OCI-LY1 (cell line): ENCODE data around the gene EML1.

Experiments
- H2AFZ ChIP-seq: fragments of 200-600 bp; sonication (generic), shearing (Covaris generic); 2 replicates; pipeline ENCODE4 v1.6.0; 2014; ENCODE audit warnings: antibody characterized with exemption, mild to moderate bottlenecking, low read length
- H3F3A ChIP-seq: fragments of 200-600 bp; sonication (generic), shearing (Covaris generic); 2 replicates; pipeline ENCODE4 v1.6.0; 2014; ENCODE audit warnings: mild to moderate bottlenecking, antibody characterized with exemption, low read length, moderate library complexity; ENCODE audit not compliant: insufficient read depth
- H3K27ac ChIP-seq: fragments of 200-600 bp; sonication (generic); 2 replicates; pipeline ENCODE4 v1.5.1; 2014; ENCODE audit warnings: low read length, mixed run types, mild to moderate bottlenecking, low read depth; ENCODE audit not compliant: poor library complexity, severe bottlenecking
- H3K27me3 ChIP-seq: fragments of 200-600 bp; sonication (generic); 2 replicates; pipeline ENCODE4 v1.6.0; 2014; ENCODE audit warnings: antibody characterized with exemption, mild to moderate bottlenecking, low read length, moderate library complexity; ENCODE audit not compliant: insufficient read depth
- H3K36me3 ChIP-seq: fragments of 200-600 bp; sonication (generic); 2 replicates; pipeline ENCODE4 v1.6.1; 2014; ENCODE audit warnings: mild to moderate bottlenecking, antibody characterized with exemption, low read length, moderate library complexity, mixed read lengths; ENCODE audit not compliant: insufficient read depth
- H3K4me1 ChIP-seq: fragments of 200-600 bp; sonication (generic); 2 replicates; pipeline ENCODE4 v1.5.1; 2014; ENCODE audit warnings: mild to moderate bottlenecking, low read length, moderate library complexity; ENCODE audit not compliant: insufficient read depth, severe bottlenecking
- H3K4me2 ChIP-seq: fragments of 200-600 bp; sonication (generic), shearing (Covaris generic); 2 replicates; pipeline ENCODE4 v1.6.1; 2014; ENCODE audit warnings: low read length
- H3K4me3 ChIP-seq: fragments of 200-600 bp; sonication (generic); 2 replicates; pipeline ENCODE4 v1.5.1; 2014; ENCODE audit warnings: low read length, low read depth, mild to moderate bottlenecking, mixed read lengths; ENCODE audit not compliant: poor library complexity, severe bottlenecking
- H3K79me2 ChIP-seq: fragments of 200-600 bp; shearing (Covaris generic); 2 replicates; pipeline ENCODE4 v1.6.1; 2016; ENCODE audit warnings: mixed run types, low read length, mixed read lengths; ENCODE audit not compliant: insufficient read depth
- H3K9ac ChIP-seq: fragments of 200-600 bp; sonication (generic), shearing (Covaris generic); 2 replicates; pipeline ENCODE4 v1.6.1; 2014; ENCODE audit warnings: mild to moderate bottlenecking, low read length, mixed read lengths
- H3K9me2 ChIP-seq: fragments of 200-600 bp; sonication (generic), shearing (Covaris generic); 2 replicates; pipeline ENCODE4 v1.6.1; 2014; ENCODE audit warnings: low read depth, mild to moderate bottlenecking, low read length, mixed read lengths
- H3K9me3 ChIP-seq: fragments of 200-600 bp; shearing (Covaris generic); 2 replicates; pipeline ENCODE4 v1.6.1; 2014; ENCODE audit warnings: low read length, mixed read lengths
- H4K20me1 ChIP-seq: fragments of 200-600 bp; sonication (generic), shearing (Covaris generic); 2 replicates; pipeline ENCODE4 v1.6.0; 2016; ENCODE audit warnings: mild to moderate bottlenecking, low read length; ENCODE audit not compliant: insufficient read depth
- EZH2 ChIP-seq: fragments of 200-600 bp; sonication (generic), shearing (Covaris generic); IDR thresholded peaks from 2 replicates; pipeline ENCODE4 v1.8.0; 2017; ENCODE audit warnings: borderline replicate concordance, mixed run types, mild to moderate bottlenecking, antibody characterized with exemption, low read length, moderate library complexity, mixed read lengths
- TF ChIP-seq, protein P1 (sequence below): fragments of 200-600 bp; sonication (generic), shearing (Covaris generic); IDR thresholded peaks from 2 replicates; pipeline ENCODE4 v1.5.1; 2017; ENCODE audit warnings: mild to moderate bottlenecking, antibody characterized with exemption, low read length, moderate library complexity, mixed read lengths

Gene EML1

DNA sequence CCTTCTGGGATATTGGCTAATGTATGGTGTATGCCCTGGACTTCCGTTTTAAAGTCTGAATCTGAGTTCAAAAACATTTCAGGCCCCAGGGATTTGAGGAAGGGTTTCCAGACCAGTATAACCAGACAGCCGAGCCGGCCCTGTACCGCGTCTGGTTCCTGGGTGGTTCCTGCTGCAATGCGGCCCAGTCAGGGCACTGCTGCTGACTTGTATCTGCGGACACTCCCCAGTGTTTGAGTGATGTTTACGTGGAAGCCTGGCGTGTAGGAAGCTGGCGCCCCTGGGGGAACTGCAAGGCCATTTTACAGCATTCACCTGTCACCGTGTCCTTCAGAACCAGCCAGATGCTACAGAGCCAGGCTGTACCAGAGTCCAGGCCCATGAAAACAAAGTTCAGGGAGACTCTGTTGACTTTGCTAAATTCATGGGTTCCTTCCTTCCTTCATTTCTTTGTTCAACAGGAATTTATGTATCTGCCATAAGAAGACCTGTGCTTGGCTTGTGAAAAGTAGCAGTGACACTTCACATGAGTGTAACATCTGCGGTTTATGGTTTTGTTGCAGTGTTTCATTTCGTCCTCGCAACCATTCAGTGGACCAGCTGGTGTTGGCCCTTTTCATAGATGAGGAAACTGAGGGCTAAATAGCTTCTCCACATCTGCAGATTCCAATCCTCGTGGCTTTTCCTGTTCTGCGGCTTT, 16.8 kb downstream of the EML1 start:
- Histone ChIP-seq H3K79me2 (no peaks in the 10 kb centered on the region), H3K9ac (no peak overlapping the region), H3K36me3 (no peaks in the 10 kb centered on the region), H3K9me3 (no peaks in the 10 kb centered on the region), H3K4me2 (no peak overlapping the region), H3K9me2 (no peaks in the 10 kb centered on the region), H3K27me3 (peaks cover 5% of the 10 kb centered on the region; the same call in 1 of the 2 replicates), H3F3A (no peaks in the 10 kb centered on the region), H3K4me3 (no peak overlapping the region), H3K27ac (no peak overlapping the region), H4K20me1 (no peaks in the 10 kb centered on the region), H2AFZ (no peak overlapping the region), H3K4me1 (no peaks in the 10 kb centered on the region)
- no peak for TF ChIP-seq EZH2
- TF ChIP-seq, protein P1, sequence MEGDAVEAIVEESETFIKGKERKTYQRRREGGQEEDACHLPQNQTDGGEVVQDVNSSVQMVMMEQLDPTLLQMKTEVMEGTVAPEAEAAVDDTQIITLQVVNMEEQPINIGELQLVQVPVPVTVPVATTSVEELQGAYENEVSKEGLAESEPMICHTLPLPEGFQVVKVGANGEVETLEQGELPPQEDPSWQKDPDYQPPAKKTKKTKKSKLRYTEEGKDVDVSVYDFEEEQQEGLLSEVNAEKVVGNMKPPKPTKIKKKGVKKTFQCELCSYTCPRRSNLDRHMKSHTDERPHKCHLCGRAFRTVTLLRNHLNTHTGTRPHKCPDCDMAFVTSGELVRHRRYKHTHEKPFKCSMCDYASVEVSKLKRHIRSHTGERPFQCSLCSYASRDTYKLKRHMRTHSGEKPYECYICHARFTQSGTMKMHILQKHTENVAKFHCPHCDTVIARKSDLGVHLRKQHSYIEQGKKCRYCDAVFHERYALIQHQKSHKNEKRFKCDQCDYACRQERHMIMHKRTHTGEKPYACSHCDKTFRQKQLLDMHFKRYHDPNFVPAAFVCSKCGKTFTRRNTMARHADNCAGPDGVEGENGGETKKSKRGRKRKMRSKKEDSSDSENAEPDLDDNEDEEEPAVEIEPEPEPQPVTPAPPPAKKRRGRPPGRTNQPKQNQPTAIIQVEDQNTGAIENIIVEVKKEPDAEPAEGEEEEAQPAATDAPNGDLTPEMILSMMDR = no peak

DNA sequence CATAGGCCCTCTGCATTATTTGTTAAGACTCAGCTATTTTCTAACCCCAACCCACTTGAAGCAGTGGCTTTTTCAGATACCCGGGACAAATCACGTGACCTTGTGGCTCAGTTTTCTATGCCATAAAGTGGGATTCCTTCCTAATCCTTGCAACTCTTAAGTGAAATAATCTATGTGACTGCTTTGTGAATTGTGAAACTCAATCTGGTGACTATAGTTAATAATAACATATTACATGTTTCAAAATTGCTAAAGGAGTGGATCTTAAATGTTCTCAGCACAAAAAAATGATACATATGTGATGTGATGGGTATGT, 17.3 kb downstream of the EML1 start:
- no peaks in the 10 kb centered on the region for H3K9me3 ChIP-seq
- no peaks in the 10 kb centered on the region for H3F3A ChIP-seq
- H3K4me1 ChIP-seq = no peaks in the 10 kb centered on the region
- no peak overlapping the region for H3K27ac ChIP-seq
- no peaks in the 10 kb centered on the region for H4K20me1 ChIP-seq
- no peak for TF ChIP-seq EZH2
- TF ChIP-seq, protein P1 = no peak
- no peaks in the 10 kb centered on the region for H3K79me2 ChIP-seq
- H3K4me2 ChIP-seq = no peak overlapping the region
- H3K9me2 ChIP-seq = no peaks in the 10 kb centered on the region
- H3K4me3 ChIP-seq = no peak overlapping the region
- H3K36me3 ChIP-seq = no peaks in the 10 kb centered on the region
- H3K9ac ChIP-seq = no peak overlapping the region
- peaks cover 5% of the 10 kb centered on the region; the same call in 1 of the 2 replicates for H3K27me3 ChIP-seq
- H2AFZ ChIP-seq = no peak overlapping the region

DNA sequence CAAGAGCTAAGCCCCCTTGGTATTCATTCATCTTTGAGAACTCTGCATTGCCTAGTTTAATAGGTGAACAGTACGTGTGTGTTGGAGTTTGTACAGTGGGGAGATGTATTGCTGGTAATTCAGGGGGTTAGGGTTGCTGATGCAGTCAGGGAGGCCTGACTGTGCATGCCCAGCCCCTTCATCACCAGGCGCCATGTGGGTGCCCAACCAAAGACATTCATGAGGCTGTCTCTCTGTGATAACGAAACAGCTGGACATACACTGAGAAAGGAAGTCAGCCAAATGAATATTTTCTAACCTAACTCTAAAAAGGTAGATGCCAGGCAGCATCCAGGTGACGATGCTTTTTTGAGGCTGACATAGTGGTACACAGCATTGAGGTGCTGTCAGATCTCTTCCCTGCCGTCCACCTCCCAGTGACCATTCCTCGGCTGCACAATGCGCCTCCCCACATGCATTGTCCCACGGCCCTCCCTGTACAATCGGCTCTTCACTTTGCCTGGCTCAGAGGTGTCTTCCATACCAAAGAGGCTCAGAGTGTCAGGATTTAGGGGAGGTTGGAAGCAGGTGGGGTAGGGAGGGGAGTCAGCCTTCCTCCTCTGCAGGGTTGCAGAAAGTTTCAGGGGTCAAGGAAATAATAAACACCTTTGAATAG, 19.0 kb downstream of the EML1 start:
- no peak overlapping the region for H3K27ac ChIP-seq
- no peaks in the 10 kb centered on the region for H3K36me3 ChIP-seq
- H3K4me2 ChIP-seq = no peak overlapping the region
- H2AFZ ChIP-seq = no peak overlapping the region
- no peaks in the 10 kb centered on the region for H3F3A ChIP-seq
- H3K79me2 ChIP-seq = no peaks in the 10 kb centered on the region
- no peak overlapping the region for H3K4me3 ChIP-seq
- no peak overlapping the region for H3K9ac ChIP-seq
- TF ChIP-seq EZH2 = no peak
- TF ChIP-seq, protein P1 = no peak
- H3K9me3 ChIP-seq = no peaks in the 10 kb centered on the region
- no peaks in the 10 kb centered on the region for H3K4me1 ChIP-seq
- peaks cover 5% of the 10 kb centered on the region; the same call in 1 of the 2 replicates for H3K27me3 ChIP-seq
- H4K20me1 ChIP-seq = no peaks in the 10 kb centered on the region
- no peaks in the 10 kb centered on the region for H3K9me2 ChIP-seq
